Astrocyte of the hippocampus (primary cell): ENCODE measurements around the gene PSEN2.
A peak's percentile ranks its signal among the peaks of the same experiment; 100 is the strongest.
"Not testable (repeated sequence)": the region's sequence is repeated elsewhere in the genome, so short reads cannot be mapped to it uniquely, and the experiment has no call there.

ENCODE experiments used
- DNase-seq: peaks from one replicate; pipeline ENCODE4 v3.0.0; 2011; ENCODE audit warnings: low read depth, low spot score

The PSEN2 gene

DNA sequence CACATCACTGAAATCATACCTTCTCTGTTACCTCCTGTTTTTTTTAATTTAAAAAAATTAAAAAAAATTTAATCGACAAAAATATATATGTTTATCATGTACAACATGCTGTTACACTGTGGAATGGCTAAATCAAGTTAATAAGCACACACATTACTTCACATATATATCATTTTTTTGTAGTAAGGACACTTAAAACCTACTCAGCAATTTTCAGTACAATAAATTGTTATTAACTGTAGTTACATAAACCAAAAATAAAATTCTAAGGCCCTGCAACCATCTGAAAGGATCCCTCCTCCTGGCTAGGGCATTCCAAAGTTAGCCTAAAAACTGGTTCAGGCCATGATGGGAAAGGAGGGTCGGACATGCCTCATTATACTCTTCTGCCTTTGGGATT, 46.1 kb downstream of the PSEN2 start:
- DNase-seq = no peak

DNA sequence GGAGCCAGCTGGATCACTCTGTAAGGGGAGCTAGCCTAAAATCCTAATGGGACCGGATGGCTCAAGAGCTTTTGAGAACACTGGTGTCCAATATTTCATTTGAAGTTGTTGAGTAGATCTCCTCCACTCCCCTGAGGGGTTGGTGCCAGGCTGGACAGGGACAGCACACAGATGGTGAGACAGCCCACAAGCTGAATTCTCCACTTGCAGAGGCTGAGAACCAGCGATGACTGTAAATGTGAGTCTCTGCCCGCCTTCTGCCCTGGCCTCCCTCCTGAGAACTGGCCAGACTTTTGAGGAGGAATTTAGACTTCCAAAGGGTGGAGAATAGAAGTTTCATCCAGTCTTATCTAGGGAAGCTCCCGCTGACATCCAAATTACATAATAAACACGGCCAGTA, 49.2 kb downstream of the PSEN2 start:
- no peak for DNase-seq

DNA sequence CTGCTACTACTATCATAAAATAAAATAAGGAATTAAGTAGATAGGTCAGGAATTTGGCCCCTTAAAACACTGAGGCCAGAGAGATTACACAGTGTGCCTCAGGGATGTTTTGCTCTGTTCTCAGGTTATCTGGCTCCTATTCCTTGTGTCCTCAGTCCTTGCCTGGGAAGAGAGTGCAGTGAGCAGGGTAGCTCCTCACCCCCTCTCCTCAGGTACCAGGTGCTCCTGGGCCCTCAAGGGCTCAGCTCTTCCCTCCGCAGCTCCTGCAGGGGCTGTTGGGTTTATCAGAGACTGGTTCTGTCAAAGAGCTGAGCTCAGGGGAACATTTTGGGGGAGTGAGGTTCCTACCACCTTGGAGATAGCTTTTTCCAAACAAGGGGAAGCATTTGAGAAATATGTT, 49.6 kb downstream of the PSEN2 start:
- DNase-seq = no peak

DNA sequence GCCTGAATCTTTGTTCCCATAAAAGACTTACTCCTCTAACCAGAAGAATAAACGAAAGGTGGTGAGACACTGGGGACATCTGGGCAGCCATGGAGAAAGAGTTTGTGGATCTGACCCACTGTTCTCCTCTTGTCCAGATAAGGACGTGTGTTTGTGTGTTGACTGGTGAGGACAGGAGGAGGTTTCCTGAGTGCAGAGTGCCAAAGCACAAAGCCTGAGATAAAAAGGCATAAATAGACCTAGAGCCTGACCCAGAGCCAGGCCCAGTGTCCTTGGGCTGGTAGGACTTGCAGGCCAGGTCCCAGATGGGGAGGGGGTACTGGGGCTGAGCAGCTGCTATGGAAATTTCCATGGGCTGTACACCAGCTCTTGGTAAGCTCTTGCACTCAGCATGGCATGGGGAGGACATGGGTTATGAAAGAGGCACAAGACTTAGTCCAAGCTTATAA, 50.1 kb downstream of the PSEN2 start:
- no peak for DNase-seq

DNA sequence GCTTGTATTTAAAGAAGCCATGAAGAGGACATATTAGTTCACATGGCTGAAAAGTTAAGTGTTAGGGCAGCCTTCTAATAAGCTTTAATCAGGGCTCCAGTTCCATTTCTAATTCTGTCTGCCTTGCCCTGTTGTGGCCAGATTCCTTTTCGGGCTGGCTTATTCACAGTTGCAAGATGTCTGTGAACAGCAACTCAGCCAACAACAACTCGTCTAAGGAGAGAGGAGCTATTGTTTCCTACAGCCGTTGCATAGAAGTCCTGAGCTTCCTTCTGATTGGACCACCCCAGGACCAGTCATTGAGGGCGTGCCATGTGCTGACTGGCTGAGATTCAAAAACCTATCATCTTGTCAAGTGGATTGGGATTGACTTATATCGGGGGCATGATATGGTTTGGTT, 51.1 kb downstream of the PSEN2 start:
- peak; percentile 11 for DNase-seq

DNA sequence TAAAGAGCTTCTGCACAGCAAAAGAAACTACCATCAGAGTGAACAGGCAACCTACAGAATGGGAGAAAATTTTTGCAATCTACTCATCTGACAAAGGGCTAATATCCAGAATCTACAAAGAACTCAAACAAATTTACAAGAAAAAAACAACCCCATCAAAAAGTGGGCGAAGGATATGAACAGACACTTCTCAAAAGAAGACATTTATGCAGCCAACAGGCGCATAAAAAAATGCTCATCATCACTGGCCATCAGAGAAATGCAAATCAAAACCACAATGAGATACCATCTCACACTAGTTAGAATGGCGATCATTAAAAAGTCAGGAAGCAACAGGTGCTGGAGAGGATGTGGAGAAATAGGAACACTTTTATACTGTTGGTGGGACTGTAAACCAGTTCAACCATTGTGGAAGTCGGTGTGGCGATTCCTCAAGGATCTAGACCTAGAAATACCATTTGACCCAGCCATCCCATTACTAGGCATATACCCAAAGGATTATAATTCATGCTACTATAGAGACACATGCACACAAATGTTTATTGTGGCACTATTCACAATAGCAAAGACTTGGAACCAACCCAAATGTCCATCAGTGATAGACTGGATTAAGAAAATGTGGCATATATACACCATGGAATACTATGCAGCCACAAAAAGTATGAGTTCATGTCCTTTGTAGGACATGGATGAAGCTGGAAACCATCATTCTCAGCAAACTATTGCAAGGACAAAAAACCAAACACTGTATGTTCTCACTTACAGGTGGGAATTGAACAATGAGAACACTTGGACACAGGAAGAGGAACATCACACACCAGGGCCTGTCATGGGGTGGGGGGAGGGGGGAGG, 59.1 kb downstream of the PSEN2 start:
- not testable (repeated sequence) for DNase-seq

DNA sequence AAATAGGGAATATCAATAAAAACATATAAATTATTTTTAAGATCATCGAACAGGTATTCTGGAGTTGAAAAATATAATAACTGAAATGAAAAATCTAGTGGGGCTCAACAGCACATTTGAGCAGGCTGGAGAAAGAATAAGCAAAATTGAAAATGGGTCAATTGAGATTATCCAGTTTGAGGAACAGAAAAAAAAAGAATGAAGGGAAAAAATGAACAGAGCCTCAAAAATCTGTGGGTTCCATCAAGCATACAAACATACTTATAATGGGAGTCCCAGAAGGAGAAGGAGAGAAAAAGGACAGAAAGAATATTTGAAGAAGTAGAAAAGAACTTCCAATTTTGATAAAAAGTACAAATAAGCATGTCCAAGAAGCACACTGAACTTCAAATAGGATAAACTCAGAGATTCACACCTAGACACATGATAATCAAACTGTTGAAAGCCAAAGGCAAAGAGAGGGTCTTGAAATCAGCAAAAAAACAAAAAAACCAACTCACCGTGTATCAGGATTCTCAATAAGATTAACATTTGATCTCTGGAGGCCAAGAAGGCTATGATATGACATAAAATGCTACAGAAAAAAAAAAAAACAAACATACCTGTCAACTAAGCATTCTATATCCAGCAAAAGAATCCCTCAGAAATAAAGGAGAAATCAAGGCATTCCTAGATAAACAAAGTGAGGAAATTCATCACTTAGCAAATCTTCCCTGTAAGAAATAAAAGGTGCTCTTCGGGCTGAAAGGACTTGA, 64.2 kb downstream of the PSEN2 start:
- no peak for DNase-seq

DNA sequence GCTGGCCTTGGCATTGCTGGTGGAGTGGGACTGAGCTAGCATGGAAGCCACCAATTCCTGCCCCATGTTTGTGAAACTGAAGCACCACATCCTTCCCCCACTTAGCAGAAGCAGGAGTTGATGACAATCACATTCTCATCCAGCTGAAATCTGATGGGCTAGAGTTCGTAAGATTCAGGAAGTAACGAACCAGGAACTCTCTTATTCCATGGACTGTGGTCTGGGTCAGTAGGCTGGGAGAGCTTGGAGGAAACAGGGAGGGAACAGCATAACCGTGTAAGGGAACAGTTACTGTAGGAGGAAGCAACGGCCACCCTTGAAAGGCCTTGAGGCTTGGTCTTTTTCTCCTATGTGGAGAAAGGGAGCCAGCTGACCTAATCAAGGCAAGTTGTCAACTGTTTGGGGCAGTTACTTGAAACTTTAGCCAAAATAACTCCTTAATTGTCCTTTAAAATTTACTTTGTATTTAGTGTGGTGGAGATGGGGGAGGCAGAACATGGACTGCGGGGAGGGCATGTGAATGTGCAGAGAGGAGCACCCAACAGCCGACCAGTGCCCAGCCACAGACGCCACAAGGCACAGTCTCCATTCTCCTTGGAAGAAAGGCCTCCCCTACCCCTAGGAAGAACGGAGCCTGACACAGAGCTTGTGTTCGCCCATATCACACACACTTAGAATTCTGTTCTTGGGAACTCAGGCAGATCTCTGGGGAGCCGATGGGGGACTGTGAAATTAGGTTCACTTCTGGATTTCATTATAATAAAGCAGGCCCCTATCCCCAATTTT, 67.7 kb downstream of the PSEN2 start:
- DNase-seq = no peak

DNA sequence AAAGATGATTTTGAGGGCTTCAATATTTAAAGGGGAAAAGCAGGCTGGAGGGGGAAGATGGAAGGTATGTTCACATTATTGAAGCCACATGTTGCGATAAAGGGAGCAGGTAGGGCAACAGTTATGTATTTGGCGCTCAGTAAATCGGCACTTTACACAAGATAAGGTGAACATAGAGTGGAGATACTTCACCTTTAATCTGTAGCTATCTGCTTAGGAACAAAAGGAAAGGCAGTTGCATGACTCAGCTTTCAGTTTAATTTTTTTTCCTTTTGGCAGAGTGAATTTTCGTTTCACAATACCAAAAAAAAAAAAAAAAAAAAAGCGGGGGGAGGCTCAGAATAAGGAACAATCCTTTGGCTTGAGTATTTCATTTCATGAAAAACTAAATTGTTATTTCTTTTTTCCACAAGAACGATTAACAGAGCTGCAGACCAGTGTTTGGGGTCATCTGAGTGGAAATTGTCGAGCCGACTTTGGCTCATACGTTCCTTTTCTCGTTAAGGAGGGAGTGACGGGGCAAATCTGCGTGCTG, 68.6 kb downstream of the PSEN2 start:
- DNase-seq = no peak

DNA sequence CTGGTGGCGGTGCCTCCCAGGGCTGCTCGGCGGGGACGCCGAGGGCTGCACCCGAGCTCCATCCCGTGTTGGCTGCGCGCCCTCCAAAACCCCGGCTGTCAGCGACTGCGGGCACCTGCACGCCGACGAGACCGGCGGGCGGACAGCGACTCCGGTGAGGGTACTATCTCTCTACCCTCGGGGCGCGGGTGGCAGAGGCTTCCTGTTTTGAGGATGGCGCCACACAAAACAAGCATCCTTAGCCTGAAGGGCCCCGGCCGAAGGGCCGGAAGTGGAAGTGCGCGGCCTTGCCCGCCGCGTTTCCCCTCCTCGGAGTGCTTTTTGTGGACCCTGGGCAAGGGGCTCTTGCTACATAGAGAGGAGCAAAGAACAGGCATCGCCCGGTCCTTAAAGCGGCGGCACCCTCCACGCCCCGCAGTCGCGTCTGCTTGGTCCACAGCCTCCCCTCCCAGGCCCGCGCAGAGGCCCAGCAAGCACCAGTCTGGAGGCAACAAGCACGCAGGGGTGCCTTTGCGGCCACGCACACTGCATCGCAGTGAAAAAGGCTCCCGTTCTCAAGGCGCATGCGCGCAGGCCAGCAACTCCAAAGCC, 69.1 kb downstream of the PSEN2 start:
- DNase-seq = peak; percentile 76

DNA sequence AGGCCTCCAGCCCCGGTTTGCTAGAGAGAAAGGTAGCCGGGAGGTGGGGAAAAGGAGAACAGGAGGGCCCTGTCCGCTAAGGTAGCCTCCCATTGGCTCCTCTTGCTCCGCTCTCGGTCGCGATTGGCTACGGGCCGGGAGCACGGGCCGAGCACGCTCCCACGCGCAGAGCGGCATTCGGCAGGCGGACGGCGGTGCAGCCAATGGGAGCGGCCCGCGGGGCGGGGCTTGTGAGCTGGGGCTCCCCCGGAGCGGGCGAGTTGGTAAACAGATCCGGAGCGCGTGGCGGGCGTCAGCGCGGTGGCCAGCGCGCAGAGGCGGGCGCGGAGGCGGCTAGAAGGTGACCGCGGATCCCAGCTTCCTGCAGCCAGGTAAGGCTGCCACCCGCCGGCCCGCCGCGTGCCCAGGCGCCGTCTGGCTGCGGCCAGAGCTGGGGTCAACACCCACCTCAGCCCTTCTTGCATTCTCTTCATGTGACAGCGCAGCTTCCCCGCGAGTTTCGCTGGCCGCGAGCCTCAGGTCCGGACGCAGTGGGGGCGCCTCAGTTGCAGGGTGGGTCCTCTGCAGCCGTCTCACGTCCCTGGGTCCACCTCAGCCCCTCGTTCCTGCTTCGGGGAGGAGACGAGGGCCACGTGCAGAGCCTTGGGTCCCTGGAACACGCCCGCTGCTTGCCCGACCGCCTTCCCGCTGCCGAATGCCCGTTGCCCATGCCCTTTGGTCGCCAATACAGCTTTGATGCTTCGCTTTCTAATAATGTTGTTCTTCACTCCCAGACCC, 69.8 kb downstream of the PSEN2 start, which contains the start of gene COQ8A:
COQ8A (plus strand) TSS at position 266 of the 777 bp plus-strand sequence. CDS start 21,092 bp downstream, outside the sequence.
- DNase-seq = peak; percentile 100

DNA sequence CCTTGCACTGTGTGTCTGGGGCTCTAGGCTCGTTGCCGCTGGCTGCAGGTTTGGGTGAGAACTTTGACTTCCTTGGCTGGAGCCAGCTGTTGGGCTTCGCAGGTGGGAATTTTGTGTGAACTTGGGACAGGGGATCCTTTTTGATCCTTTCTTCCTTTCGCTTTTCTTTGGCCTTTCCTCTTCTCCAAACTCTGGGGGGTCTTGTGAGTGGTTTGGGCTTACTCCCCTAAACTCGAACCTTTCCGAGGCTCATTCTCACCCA, 70.3 kb downstream of the PSEN2 start:
- DNase-seq = no peak

DNA sequence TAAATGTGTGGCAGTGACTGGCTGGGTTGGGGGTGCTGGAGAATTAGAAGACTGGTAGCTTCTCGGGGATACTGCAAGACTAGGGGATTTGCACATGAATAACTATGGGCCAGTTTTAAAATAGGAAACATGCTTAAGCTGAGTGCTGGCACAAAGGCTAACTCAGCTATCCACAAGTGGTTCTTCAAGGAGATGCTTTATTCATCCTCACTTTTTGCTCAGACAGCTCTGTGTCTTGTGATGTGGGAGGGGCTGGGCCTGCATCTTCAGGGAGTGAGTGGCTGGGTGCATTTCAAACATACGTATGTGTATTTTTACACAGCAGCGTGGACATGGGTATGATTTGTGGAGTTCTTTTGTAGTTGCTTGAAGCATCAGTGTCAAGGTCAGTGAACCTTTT, 72.0 kb downstream of the PSEN2 start:
- DNase-seq = no peak

DNA sequence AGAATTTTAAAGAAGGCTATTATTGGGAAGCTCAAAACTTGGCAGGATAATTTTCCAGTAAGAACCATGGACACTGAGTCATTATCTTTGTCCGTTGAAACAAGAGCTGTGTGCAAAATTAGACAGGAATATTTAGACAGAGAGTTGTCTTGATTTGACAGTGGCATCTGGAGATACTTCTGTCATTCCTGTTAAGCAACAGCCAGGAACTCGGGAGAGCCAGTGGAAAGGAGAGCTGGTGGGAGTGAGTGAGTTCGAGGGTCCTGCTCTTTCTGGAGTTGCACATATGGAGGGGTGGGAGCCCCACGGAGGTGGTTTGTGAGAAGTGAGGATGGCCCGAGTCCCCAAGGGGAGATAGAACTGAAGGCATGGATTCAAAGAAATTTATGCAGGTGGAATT, 72.7 kb downstream of the PSEN2 start:
- DNase-seq = no peak

DNA sequence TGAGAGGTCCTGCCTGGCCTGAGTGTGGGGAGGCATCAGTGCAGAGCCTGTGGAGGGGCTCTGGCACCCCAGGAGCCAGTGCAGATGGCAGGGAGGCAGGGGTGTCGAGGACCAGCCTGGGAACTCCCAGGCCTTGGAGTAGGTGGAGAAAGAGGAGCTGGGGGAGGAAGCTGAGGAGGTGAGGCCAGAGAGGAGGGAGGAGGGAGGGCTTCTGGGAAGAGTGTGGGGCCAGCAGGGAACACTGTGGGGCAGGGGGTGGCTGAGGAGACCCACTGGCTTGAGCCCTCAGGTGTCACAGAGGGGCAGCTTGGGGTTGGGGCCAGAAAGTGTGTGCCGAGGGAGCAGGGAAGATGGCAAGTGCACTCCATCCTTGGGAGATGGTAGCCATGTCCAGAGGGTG, 73.5 kb downstream of the PSEN2 start:
- DNase-seq = no peak

DNA sequence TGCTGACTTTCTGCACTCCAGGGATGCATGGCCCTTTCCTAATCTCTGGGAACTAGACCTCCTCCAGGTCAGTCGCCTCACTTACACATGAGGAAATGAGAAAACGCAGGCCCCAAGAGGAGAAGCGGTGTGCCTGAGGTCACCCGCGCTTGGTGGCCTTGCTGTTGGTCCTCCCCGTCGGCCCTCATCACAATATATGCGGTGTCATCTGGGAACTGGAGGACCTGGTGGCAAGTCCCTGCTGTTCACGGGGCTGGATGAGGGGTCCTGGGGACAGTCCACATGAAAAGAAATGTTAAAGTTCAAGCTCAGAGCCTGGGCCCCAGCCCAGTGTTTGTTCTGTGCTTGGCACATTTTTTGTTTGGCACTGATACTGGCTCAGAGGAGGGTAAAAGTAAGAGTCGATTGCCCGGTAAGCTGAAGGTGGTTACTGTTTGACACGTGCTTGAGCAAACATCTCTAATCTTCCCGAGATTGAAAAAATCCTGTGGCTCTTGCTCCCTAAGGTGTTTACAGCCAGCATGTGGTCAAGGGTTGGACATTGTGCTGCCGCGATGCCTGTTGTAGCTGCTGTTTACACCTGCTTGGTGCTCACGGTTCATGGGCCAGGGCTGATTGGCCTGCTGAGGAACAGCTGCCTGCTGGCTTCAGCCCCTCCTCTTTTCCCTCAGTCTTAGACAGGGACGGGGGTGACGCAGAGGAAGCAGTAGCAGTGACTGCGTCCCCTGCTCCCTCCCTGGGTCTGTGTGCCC, 74.9 kb downstream of the PSEN2 start:
- DNase-seq = peak; percentile 20
